ENCODE data around the gene CDH4. TPM values are rescaled to one million over a fixed set of nuclear protein-coding genes. Genes with fewer than 3 reads are reported as not detected.

The CDH4 gene
- total and polyA plus RNA-seq, 2 of the 8 experiments (the other 6 are each of a cell fraction or from before 2014, with no cell fraction given): 4.3 to 7.9 TPM

GRCh38 chr20:61601853-61602252 is 349.8 kb downstream of the CDH4 start (continued):
- TF ChIP-seq SIRT6 (IDR thresholded peaks at IDR 0.05; ENCODE audit: low read length): no peak

Data from H1 (cell line).